Neural progenitor cell (in vitro differentiated cells): Measurements from ENCODE around the gene EEF1G. TPM values are rescaled to one million over a fixed set of nuclear protein-coding genes. Genes with fewer than 3 reads are reported as not detected.

ENCODE experiments used
- DNase-seq: peaks from one replicate; pipeline ENCODE4 v3.0.0-alpha.2; 2016; ENCODE audit warnings: low spot score
- H2AFZ ChIP-seq: fragments of 200-600 bp; sonication (generic); replicated peaks from 2 replicates; pipeline ENCODE4 v1.6.1; 2016; ENCODE audit warnings: antibody characterized with exemption
- H3F3A ChIP-seq: fragments of 200-600 bp; sonication (generic); 2 replicates; pipeline ENCODE4 v1.6.1; 2016; ENCODE audit warnings: antibody characterized with exemption, low read depth
- H3K27ac ChIP-seq: fragments of 200-600 bp; sonication (generic); 2 replicates; pipeline ENCODE4 v1.5.1; 2016; ENCODE audit warnings: mild to moderate bottlenecking
- H3K27me3 ChIP-seq: fragments of 200-600 bp; sonication (generic); 2 replicates; pipeline ENCODE4 v1.6.1; 2016; ENCODE audit warnings: mild to moderate bottlenecking, moderate library complexity
- H3K36me3 ChIP-seq: fragments of 200-600 bp; sonication (generic); 2 replicates; pipeline ENCODE4 v1.5.1; 2016
- H3K4me1 ChIP-seq: fragments of 200-600 bp; sonication (generic); 2 replicates; pipeline ENCODE4 v1.6.1; 2016; ENCODE audit warnings: mixed run types
- H3K4me2 ChIP-seq: fragments of 200-600 bp; sonication (generic); 2 replicates; pipeline ENCODE4 v1.6.1; 2016
- H3K4me3 ChIP-seq: fragments of 200-600 bp; sonication (generic); 2 replicates; pipeline ENCODE4 v1.5.1; 2016
- H3K79me2 ChIP-seq: fragments of 200-600 bp; sonication (generic); 2 replicates; pipeline ENCODE4 v1.6.1; 2016; ENCODE audit warnings: low read depth
- H3K9ac ChIP-seq: fragments of 200-600 bp; sonication (generic); 2 replicates; pipeline ENCODE4 v1.6.1; 2016
- H3K9me3 ChIP-seq: fragments of 200-600 bp; sonication (generic); 2 replicates; pipeline ENCODE4 v1.5.1; 2016; ENCODE audit warnings: low read depth
- H4K20me1 ChIP-seq: fragments of 200-600 bp; sonication (generic); 2 replicates; pipeline ENCODE4 v1.6.1; 2016; ENCODE audit warnings: low read depth
- H3K27ac Mint-ChIP-seq: 3 replicates; pipeline ENCODE4 v1.8.0; 2021; ENCODE audit warnings: mixed read lengths
- H3K27me3 Mint-ChIP-seq: 2 replicates; pipeline ENCODE4 v1.8.0; 2022; ENCODE audit warnings: low read depth, mild to moderate bottlenecking, inconsistent platforms, moderate library complexity, mixed read lengths; ENCODE audit not compliant: insufficient read depth
- H3K36me3 Mint-ChIP-seq: 3 replicates; pipeline ENCODE4 v1.8.0; 2021; ENCODE audit warnings: mixed read lengths
- H3K4me1 Mint-ChIP-seq: 3 replicates; pipeline ENCODE4 v1.8.0; 2021; ENCODE audit warnings: mixed read lengths
- H3K4me3 Mint-ChIP-seq: 3 replicates; pipeline ENCODE4 v1.8.0; 2021; ENCODE audit warnings: mild to moderate bottlenecking, moderate library complexity, mixed read lengths
- H3K9me3 Mint-ChIP-seq: 3 replicates; pipeline ENCODE4 v1.8.0; 2020; ENCODE audit warnings: mixed read lengths
- EZH2 ChIP-seq: fragments of 200-600 bp; sonication (generic); IDR thresholded peaks from 2 replicates; pipeline ENCODE4 v1.6.1; 2017; ENCODE audit warnings: antibody characterized with exemption, mild to moderate bottlenecking, moderate library complexity
- EZH2phosphoT487 ChIP-seq: fragments of 200-600 bp; sonication (generic); IDR thresholded peaks from 2 replicates; pipeline ENCODE4 v1.6.1; 2017; ENCODE audit warnings: antibody characterized with exemption
- total RNA-seq: library from RNA; depleted of rRNA; stranded (reverse); fragments of >200 nt; gene quantifications from 2 replicates; pipeline ENCODE4 v1.2.3, GENCODE V29; 2015; ENCODE audit warnings: low replicate concordance
- TF ChIP-seq, protein P1 (sequence below): fragments of 200-600 bp; sonication (generic); IDR thresholded peaks from 2 replicates; pipeline ENCODE4 v1.5.1; 2017; ENCODE audit warnings: antibody characterized with exemption, mild to moderate bottlenecking

The EEF1G gene
- total RNA-seq, 1 donor from 2014 or later = 2,358 TPM

DNA sequence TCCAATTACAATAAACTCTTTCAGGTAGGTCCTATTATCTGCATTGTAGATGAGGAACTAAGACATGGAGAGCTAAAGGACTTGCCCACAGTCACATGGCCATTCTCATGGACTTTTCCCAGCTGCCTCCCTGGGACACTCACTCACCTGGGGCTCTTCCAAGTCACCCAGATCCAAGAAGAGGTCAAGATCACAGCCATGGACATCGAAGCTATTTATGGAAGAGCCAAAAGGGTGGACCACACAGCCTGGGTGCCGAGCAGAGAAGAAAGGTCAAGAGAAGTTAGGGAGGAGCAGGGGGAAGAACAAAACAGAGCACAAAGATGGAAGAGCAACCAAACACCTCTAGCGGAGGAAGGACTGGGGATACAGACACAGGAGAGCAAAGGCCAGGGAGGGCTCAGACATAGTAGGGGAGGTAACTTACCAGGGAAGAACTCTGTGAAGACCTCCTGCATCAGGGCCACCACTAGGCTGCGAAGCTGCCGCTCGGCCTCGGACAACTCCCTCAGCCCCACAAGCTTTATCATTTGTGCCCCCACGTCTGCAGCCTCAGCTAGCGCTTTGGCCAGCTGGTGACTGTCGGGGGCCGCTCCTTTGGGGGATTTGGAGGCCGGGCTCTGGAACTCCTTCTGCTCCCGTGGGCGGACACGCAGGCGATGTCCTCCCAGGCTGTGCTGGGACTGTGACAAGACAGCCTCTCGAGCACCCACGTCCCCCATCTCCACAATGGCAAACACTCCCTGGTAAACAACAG lies 7.4 kb upstream of the EEF1G start:
- Histone ChIP-seq H3K4me1 (no peaks in the 10 kb centered on the region), H4K20me1 (no peaks in the 10 kb centered on the region), H3K9ac (no peak overlapping the region), H3K4me2 (no peak overlapping the region), H2AFZ (no peak overlapping the region), H3K27ac (no peak overlapping the region), H3F3A (no peaks in the 10 kb centered on the region), H3K36me3 (no peaks in the 10 kb centered on the region), H3K4me3 (no peak overlapping the region), H3K27me3 (no peaks in the 10 kb centered on the region), H3K9me3 (no peaks in the 10 kb centered on the region), H3K79me2 (peaks cover 14% of the 10 kb centered on the region)
- H3K27ac Mint-ChIP-seq = no peak overlapping the region
- H3K9me3 Mint-ChIP-seq = no peaks in the 10 kb centered on the region
- no peaks in the 10 kb centered on the region for H3K27me3 Mint-ChIP-seq
- no peaks in the 10 kb centered on the region for H3K4me1 Mint-ChIP-seq
- no peak overlapping the region for H3K4me3 Mint-ChIP-seq
- H3K36me3 Mint-ChIP-seq = peaks cover 17% of the 10 kb centered on the region
- TF ChIP-seq EZH2 (no peak), EZH2phosphoT487 (no peak)
- TF ChIP-seq, protein P1, sequence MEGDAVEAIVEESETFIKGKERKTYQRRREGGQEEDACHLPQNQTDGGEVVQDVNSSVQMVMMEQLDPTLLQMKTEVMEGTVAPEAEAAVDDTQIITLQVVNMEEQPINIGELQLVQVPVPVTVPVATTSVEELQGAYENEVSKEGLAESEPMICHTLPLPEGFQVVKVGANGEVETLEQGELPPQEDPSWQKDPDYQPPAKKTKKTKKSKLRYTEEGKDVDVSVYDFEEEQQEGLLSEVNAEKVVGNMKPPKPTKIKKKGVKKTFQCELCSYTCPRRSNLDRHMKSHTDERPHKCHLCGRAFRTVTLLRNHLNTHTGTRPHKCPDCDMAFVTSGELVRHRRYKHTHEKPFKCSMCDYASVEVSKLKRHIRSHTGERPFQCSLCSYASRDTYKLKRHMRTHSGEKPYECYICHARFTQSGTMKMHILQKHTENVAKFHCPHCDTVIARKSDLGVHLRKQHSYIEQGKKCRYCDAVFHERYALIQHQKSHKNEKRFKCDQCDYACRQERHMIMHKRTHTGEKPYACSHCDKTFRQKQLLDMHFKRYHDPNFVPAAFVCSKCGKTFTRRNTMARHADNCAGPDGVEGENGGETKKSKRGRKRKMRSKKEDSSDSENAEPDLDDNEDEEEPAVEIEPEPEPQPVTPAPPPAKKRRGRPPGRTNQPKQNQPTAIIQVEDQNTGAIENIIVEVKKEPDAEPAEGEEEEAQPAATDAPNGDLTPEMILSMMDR = no peak
- no peak for DNase-seq

DNA sequence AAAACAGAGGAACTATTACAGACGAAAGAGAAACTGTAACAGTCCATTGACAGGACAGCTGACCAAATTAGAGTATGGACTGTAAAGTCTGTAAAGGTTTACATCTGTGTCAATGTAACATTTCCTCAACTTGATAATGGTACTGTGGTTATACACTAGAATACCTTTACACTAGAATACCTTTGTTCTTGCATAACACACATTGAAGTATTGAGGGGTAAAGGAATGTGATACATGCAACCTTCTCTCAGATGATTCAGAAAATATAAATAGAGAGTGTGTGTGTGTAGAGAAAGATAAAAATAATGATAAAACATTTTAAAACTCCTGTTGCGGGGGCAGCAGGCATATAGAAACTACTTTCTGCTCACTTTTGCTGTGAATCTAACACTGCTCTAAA lies 5.6 kb upstream of the EEF1G start:
- Histone ChIP-seq H2AFZ (no peak overlapping the region), H3F3A (peaks cover 7% of the 10 kb centered on the region), H3K36me3 (no peaks in the 10 kb centered on the region), H3K9me3 (no peaks in the 10 kb centered on the region), H3K4me3 (no peak overlapping the region), H3K27me3 (no peaks in the 10 kb centered on the region), H3K4me1 (peaks cover 6% of the 10 kb centered on the region), H3K9ac (no peak overlapping the region), H3K27ac (no peak overlapping the region), H4K20me1 (peaks cover 3% of the 10 kb centered on the region), H3K4me2 (no peak overlapping the region), H3K79me2 (peaks cover 13% of the 10 kb centered on the region)
- Mint-ChIP-seq H3K4me3 (no peak overlapping the region), H3K27ac (no peak overlapping the region), H3K27me3 (peaks cover 6% of the 10 kb centered on the region), H3K9me3 (no peaks in the 10 kb centered on the region), H3K36me3 (peaks cover 19% of the 10 kb centered on the region), H3K4me1 (peaks cover 9% of the 10 kb centered on the region)
- TF ChIP-seq EZH2 = no peak
- TF ChIP-seq EZH2phosphoT487 = no peak
- TF ChIP-seq, protein P1 = no peak
- no peak for DNase-seq

DNA sequence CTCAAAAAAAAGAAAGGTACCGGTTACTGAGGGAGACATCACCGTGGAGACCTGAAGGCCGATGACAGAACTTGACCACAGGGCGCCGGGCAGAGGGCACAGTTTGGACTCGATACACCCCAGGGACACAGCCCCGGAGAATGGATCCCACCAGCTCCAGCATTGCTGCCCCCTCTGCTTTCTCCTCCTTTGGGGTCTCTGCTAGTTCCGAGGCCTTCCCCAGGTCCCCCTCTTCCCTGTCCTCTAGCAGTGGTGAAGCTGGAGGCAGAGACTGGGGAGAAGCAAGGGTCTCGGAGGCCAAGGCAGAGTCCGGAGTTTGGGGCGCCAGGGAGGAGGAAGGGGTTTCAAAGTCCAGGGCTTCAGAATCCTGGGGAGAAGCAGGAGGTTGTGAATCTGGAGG lies 4.8 kb upstream of the EEF1G start:
- H3K9me3 ChIP-seq = no peaks in the 10 kb centered on the region
- Mint-ChIP-seq H3K27me3 (peaks cover 10% of the 10 kb centered on the region), H3K4me3 (no peak overlapping the region), H3K9me3 (no peaks in the 10 kb centered on the region), H3K27ac (no peak overlapping the region), H3K36me3 (peaks cover 16% of the 10 kb centered on the region), H3K4me1 (peaks cover 14% of the 10 kb centered on the region)
- H3K4me2 ChIP-seq = no peak overlapping the region
- H3K4me1 ChIP-seq = peaks cover 6% of the 10 kb centered on the region
- H3K27me3 ChIP-seq = no peaks in the 10 kb centered on the region
- no peak overlapping the region for H3K9ac ChIP-seq
- no peaks in the 10 kb centered on the region for H3K36me3 ChIP-seq
- peaks cover 11% of the 10 kb centered on the region for H3K79me2 ChIP-seq
- peaks cover 3% of the 10 kb centered on the region for H4K20me1 ChIP-seq
- no peak overlapping the region for H3K27ac ChIP-seq
- H3F3A ChIP-seq = peaks cover 7% of the 10 kb centered on the region
- no peak overlapping the region for H3K4me3 ChIP-seq
- TF ChIP-seq EZH2 (no peak), EZH2phosphoT487 (no peak)
- TF ChIP-seq, protein P1 = no peak
- no peak overlapping the region for H2AFZ ChIP-seq
- no peak for DNase-seq
